HG03103 (cell line): ENCODE measurements around the gene EVI5L.
"Not testable (repeated sequence)": the region's sequence is repeated elsewhere in the genome, so short reads cannot be mapped to it uniquely, and the experiment has no call there.

Experiments used
- ATAC-seq: cut with Tn5 transposase; IDR thresholded peaks from one replicate; pipeline ENCODE4 v1.9.1; 2021; ENCODE audit warnings: low read depth; ENCODE audit not compliant: unreplicated experiment

EVI5L gene

DNA sequence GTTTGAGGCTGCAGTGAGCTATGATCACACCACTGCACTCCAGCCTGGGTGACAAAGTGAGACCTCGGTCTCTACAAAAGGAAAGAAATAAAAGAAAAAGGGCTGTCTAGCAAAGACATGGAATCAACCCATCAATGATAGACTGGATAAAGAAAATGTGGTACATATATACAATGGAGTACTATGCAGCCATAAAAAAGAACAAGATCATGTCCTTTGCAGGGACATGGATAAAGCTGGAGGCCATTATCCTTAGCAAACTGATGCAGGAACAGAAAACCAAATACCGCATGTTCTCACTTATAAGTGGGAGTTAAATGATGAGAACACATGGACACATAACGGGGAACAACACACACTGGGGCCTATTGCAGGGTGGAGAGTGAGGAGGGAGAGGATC, 14.0 kb upstream of the EVI5L start:
- not testable (repeated sequence) for ATAC-seq

GRCh38 chr19:7817801-7818200, 12.2 kb upstream of the EVI5L start:
- no peak for ATAC-seq

DNA sequence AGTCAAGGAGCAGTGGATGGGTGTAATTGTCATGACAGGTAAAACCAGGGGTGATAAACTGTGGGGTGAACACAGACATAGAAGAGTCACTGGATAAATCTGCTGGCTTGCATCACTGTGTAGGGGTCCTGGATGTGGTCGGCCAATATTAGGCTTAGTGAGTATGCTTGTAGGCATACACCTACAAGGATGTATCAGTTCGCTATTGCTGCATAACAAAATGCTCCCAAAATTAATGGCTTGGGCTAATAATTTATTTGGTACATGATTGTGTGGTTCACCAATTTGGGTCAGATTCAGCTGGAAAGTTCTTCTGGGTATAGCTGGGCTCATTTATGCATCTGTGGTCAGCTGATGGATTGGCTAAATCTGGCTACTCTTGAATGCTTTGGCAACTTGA, 11.2 kb upstream of the EVI5L start:
- ATAC-seq: no peak

DNA sequence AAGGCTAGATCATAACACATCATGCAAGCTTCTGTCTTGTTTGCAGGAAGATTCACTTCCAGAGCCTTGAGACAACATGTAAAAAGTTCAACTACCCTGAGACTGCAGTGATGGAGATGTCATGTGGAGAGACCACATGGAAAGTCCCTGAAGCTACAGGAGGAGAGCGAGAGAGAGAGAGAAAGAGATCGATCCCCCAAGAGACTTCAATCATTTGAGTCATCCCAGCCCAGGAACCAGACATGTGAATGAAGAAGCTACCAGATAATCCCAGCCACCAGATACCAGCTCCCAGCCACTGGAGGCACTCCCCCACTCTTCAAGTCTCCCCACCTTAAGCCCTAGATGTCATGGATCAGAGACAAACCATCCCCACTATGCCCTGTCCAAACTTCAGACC, 10.7 kb upstream of the EVI5L start:
- ATAC-seq: no peak

DNA sequence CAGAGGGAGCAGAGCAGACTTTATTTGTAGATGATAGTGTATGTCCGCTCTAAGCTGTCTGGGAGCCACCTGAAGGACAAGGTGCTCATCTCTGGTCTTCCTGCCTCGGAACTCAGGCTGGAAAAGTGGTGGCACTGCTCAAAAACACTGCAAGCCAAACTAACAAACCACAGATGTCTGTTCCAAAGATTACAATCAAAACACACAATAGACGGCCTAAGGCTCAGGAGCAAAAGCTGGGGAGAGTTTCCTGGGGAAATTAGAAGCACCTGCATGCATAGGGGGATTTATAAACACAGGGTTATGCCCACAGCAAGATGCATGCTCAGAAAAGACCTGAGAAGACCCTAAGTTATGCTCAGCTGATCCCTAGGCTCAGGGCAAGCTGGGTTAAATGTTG, 9.4 kb upstream of the EVI5L start:
- ATAC-seq: no peak

GRCh38 chr19:7822910-7823515, 7.0 kb upstream of the EVI5L start:
- ATAC-seq: no peak

GRCh38 chr19:7823686-7824301, 6.2 kb upstream of the EVI5L start:
- ATAC-seq: no peak

DNA sequence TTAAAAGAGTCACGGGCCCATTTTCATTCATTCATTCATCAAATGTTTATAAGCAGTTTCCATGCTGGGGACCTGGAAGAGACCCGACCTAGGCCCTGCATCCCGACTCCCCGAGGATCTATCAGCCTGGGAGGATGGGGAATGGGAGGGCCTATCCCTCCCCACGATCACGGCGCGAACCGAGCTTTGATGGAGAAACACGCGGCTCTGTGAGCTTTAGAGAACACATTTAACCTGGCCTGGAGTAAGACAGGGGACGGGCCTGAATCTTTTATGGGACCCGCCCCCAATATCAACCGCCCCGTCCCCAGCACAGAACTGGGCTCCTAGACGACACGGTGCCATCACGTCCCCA, 875 bp upstream of the EVI5L start:
- no peak for ATAC-seq

DNA sequence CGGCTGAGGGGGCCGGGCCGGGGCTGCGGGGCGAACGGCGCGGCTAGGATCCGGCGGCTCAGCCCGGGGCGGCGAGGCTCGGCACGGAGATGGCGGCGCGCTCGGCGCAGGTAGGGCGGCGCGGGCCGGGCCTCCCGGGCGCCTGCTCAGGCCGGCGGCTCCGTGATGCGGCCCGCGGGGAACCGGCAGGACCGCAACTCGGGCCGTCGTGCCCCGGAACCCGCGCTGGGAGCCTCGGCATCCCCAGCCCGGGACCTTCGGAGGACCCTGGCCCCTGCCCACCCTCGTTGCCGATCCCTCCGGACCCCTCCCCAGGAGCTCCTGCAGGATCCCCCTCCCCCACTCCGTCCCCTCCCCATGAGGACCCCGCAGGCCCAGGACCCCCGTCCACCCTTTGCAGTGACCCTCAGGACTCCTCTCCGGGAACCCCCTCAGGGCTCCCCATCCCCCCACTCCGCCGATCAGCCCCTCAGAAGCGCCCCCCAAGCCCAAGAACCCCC, 304 bp downstream of the EVI5L start:
- no peak for ATAC-seq

- ATAC-seq: no peak
These were observed 805 bp downstream of the EVI5L start for GRCh38 chr19:7830823-7831222.

DNA sequence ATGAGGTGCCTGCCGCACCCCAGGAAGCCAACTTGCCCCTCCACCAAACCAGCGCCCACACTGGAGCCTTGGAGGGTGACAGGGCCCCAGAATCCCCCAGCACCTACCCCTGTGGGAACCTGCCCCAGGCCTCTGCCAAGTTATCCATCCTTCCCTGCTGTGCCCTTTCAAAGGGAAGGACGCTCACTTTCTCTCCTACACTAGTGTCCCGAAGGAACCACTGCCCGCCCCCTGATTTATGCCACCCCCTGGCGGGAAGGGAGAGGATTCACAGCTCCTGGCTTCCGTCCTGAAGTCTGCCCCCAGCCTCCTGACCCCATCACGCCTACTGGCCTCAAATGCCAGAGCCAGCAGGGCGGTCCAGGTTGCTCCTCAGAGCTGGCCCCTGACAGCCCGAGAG, 1.4 kb downstream of the EVI5L start:
- no peak for ATAC-seq

DNA sequence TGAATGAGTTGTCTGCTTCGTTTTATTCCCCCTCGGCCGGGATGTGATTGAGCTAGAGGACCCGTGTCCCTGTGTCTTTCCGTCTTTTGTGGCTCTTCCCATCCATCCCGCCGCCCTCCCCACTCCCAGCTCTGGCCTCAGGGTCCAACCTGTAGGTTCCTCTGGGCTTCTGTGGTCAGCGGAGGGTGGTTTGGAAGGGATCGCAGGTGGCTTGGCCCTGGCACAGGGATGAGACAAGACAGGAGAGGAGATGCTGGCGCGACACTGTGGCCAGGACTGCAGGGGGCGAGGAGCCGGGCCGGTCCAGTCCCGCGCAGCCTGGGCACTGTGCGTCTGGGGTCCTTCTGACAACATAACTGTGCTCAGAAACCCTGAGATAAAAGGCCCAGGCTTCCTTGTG, 2.0 kb downstream of the EVI5L start:
- ATAC-seq: no peak

DNA sequence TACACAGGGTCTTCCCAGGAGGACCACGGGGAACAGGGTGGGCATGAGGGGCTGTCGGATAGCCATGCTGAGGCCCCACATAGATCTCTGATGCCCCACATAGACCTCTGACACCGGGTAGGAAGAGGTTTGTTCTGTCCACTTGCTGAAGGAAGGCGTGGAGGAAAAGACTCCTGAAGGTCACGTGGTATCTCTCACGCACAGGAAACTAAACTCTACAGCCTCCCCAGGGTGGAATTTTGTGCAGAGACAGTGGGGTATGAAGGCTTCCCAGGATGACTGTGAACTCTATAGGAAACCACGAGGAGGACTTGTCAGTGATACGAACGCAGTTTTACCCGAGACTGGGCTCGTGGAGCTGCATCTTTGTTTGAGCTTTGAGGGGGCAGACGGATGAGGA, 2.8 kb downstream of the EVI5L start:
- ATAC-seq: no peak

DNA sequence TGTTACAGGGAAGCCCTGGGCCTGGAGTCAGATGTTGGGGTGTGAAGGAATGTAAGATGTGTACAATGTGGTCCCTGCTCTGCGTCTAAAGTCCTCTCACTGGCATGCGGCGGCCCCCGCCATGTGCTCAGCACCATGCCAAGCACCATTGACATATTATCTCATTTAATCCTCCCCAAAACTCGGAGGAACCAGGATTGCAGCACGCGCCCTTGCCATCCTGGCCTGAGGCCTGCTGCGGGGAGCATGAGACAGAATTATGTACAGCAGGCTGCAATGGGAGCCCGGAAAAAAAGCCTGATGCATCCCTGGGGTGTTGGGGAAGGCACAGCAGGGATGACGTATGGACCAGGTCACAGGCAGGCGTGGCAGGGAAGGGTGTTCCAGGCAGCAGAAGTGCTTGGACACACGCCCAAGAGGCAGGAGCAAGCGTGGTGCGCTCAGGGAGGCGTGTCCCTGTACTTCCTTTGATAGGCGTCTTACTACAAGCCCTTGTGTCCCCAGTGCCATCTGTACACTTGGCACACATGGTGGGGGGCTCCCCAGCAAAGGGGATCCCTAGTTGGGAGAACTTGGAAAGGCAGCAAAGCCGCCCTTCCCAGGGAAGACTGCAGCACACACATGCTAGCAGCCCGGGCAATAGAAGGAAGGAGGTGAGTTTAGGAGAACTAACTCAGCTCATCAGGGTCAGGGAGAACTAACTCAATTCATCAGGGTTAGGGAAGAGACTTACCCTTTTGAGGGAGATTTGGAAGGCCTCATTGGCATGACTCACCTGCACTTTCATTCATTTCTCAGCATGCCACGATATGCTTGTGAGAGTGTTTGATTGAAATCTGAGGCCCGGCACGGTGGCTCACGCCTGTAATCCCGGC, 3.4 kb downstream of the EVI5L start:
- ATAC-seq: no peak

DNA sequence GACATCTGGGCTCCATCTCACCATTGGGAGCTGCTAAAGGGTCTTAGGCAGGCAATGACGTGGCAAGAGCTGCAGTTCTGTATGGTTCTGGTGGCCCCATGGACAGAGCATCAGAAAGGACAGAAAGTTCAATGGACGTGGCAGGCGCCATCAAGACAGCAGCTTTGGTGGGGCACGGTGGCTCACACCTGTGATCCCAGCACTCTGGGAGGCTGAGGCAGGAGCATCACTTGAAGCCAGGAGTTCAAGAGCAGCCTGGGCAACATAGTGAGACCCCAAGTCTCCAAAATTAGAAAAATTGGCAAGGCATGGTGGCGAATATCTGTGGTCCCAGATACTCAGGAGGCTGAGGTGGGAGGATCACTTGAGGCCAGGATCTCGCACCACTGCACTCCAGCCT, 9.5 kb downstream of the EVI5L start:
- ATAC-seq: no peak

GRCh38 chr19:7840629-7841028, 10.6 kb downstream of the EVI5L start:
- no peak for ATAC-seq

DNA sequence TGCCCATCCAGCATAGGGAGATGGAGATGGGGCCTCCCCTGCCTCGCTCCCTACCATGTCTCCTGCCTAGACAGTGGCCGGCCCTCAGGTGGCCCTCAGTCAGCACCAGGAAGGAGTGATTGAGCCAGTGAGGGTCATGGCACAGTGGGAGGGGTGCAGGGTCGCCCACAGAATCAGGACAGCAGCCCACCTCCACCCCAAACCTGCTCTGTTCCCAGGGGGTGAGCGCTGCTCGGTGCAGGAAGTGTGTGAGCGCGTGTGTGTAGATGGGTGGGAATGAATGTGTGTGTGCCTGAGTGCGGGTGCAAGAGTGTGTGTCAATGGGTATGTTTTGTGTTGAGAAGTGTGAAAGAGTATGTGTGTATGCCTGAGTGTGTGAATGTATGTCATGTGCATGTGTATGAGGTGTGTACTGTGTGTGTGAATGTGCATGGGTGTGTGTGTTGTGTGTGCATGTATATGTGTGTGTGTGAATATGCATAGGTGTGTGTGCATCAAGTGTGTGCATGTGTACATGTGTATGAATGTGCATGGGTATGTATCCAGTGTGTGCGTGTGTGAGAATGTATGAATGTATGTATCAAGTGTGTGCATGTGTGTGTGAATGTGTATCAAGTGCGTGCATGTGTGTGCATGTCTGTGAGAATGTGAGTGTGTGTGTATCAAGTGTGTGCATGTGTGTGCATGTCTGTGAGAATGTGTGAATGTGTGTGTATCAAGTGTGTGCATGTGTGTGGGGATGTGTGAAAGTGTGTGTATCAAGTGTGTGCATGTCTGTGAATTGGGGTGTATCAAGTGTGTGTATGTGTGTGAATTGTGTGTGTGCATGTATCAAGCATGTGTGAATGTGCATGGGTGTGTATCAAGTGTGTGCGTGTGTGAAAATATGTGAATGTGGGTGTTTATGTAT, 12.0 kb downstream of the EVI5L start:
- ATAC-seq: no peak

DNA sequence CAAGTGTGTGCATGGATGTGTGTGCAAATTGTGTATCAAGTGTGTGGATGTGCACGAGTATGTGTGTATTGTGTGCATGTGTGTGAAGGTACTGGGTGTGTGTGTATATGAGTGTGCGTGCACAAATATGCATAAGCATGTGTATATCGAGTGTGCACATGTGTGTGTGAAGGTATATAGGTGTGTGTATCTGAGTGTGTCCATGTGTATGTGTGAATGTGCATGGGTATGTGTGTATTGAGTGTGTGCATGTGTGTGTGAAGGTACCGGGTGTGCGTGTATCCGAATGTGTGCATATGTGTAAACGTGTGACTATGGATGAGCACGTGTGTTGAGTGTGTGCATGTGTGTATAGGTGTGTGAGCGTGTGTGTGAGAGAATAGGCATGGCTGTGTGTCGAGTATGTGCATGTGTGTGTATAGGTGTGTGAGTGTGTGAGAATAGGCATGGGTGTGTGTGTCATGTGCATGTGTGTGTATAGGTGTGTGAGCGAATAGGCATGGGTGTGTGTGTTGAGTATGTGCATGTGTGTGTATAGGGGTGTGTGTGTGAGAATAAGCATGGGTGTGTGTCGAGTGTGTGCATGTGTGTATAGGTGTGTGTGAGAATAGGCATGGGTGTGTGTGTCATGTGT, 12.8 kb downstream of the EVI5L start:
- no peak for ATAC-seq

GRCh38 chr19:7843521-7843920, 13.5 kb downstream of the EVI5L start:
- ATAC-seq: no peak

- ATAC-seq: no peak
These were observed 14.4 kb downstream of the EVI5L start for GRCh38 chr19:7844405-7844804.
